Skin epidermis (tissue), 12 donors: ENCODE data around the gene C19orf85.

Experiments
- H3K27ac ChIP-seq, 21 experiments: fragments of 200-600 bp; sonication (generic) in 11 of 21; one replicate each; pipeline ENCODE4 v1.5.0; 2020; ENCODE audit warnings: mild to moderate bottlenecking in 3 of 21, inconsistent platforms in 2 of 21, moderate library complexity in 2 of 21
- H3K4me3 ChIP-seq, 7 experiments: fragments of 200-600 bp; sonication (generic) in 2 of 7; one replicate each; pipeline ENCODE4 v1.5.0; 2020; ENCODE audit warnings: inconsistent platforms in 2 of 7, mild to moderate bottlenecking in 2 of 7, moderate library complexity in 1 of 7

Gene C19orf85

DNA sequence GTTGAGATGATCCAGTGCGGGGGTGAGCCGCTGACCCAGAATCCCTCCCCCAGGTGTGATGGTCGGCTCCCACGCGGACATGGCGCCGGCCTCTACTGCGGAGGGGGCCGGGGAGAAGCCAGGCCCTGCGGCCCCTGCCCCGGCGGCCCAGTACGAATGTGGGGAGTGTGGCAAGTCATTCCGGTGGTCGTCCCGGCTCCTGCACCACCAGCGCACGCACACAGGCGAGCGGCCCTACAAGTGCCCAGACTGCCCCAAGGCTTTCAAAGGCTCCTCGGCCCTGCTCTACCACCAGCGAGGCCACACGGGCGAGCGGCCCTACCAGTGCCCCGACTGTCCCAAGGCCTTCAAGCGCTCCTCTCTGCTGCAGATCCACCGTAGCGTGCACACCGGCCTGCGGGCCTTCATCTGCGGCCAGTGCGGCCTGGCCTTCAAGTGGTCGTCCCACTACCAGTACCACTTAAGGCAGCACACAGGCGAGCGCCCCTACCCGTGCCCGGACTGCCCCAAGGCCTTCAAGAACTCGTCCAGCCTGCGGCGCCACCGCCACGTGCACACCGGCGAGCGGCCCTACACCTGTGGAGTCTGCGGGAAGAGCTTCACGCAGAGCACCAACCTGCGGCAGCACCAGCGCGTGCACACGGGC, 16.7 kb upstream of the C19orf85 start:
- Histone ChIP-seq H3K4me3 (no peak overlapping the region), H3K27ac (no peak overlapping the region)

GRCh38 chr19:55479451-55480230, 15.1 kb upstream of the C19orf85 start:
- Histone ChIP-seq H3K27ac (no peak overlapping the region), H3K4me3 (no peak overlapping the region)

DNA sequence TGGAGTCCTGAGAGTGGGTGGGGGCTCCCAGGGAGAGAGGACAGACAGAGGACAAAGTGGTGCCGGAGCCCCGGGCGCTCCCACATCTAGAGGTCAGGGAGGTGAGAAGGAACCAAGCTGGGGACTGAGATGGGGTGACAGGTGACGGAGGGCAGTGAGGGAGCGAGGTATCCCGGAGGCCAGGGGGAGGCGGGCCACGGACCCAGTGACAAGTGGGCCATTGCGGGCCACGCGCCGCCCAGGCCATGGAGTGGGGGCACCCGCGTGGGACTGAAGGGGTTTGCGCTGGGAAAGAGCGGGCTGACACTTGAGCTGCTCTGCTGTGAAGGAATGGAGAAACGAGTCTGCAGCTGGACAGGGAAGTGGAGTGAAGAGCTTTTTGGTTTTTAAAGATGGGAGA, 14.5 kb upstream of the C19orf85 start:
- H3K4me3 ChIP-seq, result no peak overlapping the region

DNA sequence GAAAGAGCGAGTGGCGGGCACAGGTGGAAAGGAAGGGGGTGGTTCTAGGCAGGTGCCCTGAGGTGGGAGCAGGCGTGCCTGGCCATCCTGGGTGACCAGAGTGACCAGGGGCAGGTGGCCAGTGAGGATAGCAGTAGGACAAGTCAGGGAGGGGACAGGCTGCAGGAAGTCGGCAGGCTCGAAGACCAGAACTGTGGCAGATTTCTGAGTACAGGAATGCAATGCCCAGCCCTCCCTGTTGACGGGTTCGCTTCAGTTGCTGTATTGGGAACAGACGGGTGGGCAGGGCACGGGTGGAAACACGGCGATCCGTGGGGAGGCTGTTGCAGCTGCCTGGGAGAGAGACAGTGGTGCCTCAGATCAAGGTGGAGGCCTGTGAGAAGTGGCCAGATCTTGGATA, 13.8 kb upstream of the C19orf85 start:
- H3K27ac ChIP-seq, result no peak overlapping the region
- no peak overlapping the region for H3K4me3 ChIP-seq

More for the DNA sequence above, 14.5 kb upstream of the C19orf85 start:
- H3K27ac ChIP-seq, result no peak overlapping the region

DNA sequence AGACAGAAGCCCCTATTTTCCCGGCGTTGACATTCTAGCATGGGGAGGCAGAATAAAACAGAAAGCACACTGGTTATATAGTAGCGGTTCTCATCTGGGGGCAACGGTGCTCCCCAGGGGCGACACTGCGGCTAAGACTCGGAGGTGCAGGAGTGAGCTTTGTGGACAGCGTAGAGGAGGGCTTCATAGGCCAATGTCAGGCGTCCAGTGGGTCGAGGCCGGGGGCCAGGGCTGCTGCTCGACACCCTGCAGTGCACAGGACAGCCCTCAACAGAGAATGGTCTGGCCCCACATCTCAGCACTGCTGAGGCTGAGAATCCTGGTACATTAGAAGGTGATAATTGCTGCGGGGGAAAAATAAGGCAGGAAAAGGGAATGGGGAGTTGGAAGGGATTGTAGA, 13.4 kb upstream of the C19orf85 start:
- Histone ChIP-seq H3K4me3 (peak overlapping the region in 1 of 7 experiments; percentile 69), H3K27ac (peak overlapping the region in 2 of 21 experiments; percentile 83)

- H3K4me3 ChIP-seq, result peak within 1 kb of the TSS; percentile 52 to 71 (median 65)
- H3K27ac ChIP-seq, result peak within 1 kb of the TSS; percentile 77 to 98 (median 93)
Observed at GRCh38 chr19:55476100-55476775, 11.7 kb upstream of the C19orf85 start, which contains the start of gene ZNF628. ZNF628 (plus strand) TSS chr19:55476617; CDS start chr19:55479911, 3,294 bp downstream.

- H3K27ac ChIP-seq, result peak overlapping the region in 8 of 21 experiments; percentile 1 to 96 (median 32)
- no peak overlapping the region for H3K4me3 ChIP-seq
Observed at GRCh38 chr19:55474269-55475265, 10.0 kb upstream of the C19orf85 start.

DNA sequence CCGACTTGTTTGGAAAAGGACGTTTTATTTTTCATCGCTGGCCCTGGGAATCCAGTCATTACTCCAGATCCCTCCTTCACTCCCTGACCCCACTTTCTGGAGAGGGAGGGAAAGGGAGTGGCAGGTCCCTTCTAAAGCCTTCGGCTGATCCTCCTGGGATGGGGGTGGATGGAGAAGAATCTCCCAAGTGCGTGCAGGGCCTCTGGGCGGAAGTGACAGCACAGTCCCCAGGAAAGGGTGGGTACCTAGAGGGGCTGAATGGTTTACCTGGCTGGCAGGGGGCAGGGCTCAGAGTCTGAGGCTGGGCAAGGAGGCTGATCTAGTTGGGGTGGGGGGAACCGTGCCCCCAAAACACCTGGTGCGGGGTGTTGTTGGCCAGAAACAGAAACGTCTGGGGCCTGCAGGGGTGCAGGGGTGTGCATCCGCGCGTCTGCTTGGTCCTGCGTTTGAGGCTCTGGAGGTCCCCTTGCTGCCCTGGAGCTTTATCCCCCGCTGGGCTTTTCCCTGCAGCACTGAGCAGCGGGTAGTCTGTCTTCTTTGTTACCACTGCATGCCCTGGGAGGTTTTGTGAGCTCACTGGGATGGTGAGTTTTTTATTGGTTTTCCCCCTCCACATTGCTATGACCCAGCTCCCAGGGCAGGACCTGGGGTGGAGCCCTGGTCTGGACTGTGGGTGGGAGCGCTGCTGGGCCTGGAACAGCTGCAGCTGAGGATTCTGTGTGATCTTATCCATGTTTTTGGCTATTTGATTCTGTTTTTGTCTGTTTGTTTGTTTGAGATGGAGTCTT, 8.9 kb upstream of the C19orf85 start:
- no peak overlapping the region for H3K4me3 ChIP-seq
- peak overlapping the region in 6 of 21 experiments; percentile 4 to 47 (median 12) for H3K27ac ChIP-seq

- no peak overlapping the region for H3K4me3 ChIP-seq
- peak overlapping the region in 1 of 21 experiments; percentile 12 for H3K27ac ChIP-seq
Observed at GRCh38 chr19:55472463-55472862, 7.9 kb upstream of the C19orf85 start.

DNA sequence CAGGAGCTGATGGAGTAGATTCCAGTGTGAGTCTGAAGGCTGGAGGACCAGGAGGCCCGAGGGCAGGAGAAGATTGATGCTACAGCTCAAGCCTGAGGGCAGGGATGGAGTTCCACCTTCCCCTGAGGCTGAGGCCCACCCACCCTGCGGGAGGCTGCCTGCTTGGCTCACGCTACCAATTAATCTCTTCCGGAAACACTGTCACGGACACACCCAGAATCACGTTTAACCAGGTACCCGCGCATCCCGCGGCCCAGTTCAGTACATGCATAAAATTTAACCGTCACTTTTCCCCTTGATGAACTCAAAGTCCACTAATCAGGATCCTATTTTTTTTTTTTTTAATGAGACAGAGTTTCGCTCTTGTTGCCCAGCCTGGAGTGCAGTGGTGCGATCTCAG, 6.7 kb upstream of the C19orf85 start:
- H3K4me3 ChIP-seq, result no peak overlapping the region
- H3K27ac ChIP-seq, result no peak overlapping the region

DNA sequence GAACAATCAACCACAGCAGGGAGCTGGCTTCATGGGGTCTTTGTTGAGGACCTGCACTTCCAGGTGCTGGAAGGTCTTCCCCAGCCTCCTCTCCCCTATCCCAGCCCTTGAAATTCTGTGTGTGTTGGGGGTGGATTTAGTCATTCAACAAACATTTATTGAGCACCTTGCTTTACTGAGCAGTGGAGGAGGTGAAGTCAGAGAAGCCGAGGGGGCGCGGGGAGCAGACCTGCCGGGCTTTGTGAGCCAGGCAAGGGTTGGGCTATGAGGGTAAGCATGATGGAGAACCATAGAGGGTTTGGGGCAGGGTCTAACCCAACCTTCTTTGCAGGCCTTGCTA, 3.5 kb upstream of the C19orf85 start:
- H3K27ac ChIP-seq, result no peak overlapping the region
- no peak overlapping the region for H3K4me3 ChIP-seq

- Histone ChIP-seq H3K27ac (no peak overlapping the region), H3K4me3 (no peak overlapping the region)
Observed at GRCh38 chr19:55467236-55468053, 2.9 kb upstream of the C19orf85 start.

- no peak overlapping the region for H3K4me3 ChIP-seq
- H3K27ac ChIP-seq, result no peak overlapping the region
Observed at GRCh38 chr19:55466241-55466614, 1.7 kb upstream of the C19orf85 start.

DNA sequence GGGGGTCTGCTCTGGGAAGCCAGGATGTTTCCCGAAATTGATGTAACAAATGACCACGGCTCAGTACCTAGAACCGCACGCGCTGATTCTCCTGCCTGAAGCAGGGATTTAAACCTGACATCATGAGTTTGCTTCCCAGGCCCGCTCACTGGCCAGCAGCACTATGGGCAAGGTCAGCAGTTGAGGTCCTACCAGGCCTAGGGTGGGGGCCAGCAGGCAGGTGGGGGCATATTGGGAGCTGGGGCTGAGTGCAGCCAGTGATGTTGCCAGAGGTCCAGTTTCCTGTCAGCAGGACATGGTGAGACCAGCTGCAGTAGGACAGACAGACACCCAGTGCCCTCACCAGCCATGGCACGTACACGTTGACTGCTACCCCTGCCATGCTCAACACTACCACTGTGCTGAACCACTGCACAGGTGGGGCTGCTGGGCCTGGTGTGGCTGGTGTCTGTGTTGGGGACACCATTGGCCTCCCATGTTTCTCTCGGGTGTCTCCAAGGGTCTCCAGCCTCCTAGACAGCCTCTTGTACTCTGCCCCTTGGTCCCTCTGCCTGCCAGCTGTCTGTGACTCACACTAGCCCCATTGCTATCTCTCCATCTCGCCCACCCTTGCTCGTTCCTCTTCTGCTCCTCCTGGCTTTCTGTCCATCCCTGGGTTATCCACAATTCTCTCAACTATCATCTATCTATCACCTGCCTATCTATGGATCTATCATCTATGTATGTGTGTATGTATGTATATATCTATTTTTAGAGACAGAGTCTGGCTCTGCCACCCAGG, 1.1 kb upstream of the C19orf85 start:
- H3K4me3 ChIP-seq, result no peak overlapping the region
- no peak overlapping the region for H3K27ac ChIP-seq

DNA sequence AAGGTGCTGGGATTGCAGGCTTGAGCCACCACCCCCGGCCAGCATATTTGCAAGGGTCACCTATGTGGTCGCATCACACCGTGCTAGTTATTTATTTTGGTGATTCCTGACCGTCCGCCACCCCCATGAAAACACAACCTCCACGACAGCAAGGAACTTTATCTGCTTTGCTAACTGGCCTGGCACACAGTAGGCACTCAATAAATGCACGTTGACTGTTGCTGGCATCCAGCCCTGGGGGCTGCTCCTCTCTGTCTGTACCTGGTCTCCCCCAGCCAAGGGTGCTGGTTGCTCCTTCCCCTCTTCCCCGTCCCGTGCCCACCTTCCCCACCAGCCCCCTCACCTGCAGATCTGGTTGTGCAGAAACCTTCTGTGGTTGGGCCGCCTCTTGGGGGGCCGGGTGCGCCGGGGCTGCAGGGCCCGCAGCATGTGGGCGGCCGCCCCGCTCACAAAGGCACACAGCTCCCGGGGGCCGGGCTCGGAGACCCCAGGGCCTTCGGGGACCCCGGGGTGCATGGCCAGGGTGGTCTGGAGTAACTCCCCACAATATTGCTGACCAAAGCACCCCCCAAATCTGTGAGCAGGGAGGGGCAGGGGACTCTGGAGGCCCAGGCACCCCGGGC, 401 bp downstream of the C19orf85 start:
- no peak overlapping the region for H3K4me3 ChIP-seq
- no peak overlapping the region for H3K27ac ChIP-seq

DNA sequence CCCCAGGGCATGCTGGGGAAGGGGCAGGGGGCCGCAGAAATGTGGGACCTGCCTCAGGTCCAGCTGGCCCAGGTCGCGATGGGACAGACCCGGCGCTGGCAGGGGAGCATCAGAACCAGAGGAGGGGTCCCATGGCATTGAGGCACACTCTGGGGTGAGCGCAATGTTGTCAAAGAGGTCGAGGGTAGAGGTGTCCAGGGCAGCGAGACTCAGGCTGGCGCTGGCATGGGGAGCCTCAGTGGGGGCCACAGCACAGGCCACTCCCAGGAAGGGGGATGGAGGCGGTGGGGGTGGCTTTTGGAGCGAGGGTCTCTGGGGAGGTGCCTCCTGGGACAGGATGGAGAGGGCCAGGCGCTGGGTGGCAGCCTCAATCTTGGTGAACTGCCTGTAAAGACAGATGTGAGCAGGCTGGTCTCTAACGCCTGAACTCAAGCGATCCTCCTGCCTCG, 944 bp downstream of the C19orf85 start:
- H3K27ac ChIP-seq, result no peak overlapping the region

DNA sequence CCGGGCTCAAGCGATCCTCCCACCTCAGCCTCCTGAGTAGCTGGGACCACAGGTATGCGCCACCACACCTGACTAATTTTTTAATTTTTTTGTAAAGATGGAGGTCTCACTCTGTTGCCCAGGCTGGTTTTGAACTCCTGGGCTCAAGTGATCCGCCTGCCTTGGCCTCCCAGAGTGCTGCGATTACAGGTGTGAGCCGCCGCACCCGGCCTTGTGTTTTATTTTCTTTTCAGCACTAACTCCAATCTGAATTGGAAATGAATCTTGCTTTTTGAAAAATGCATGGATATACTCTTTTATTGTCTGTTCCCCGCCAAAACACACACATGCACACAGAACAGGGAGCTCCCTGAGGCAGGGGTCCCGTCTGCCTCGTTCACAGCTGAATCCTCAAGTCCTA, 1.8 kb downstream of the C19orf85 start:
- H3K27ac ChIP-seq, result no peak overlapping the region
- no peak overlapping the region for H3K4me3 ChIP-seq

More for the DNA sequence above, 944 bp downstream of the C19orf85 start:
- no peak overlapping the region for H3K4me3 ChIP-seq
